ENCODE measurements around the gene IFI27L2.

- TF ChIP-seq EZH2 (IDR thresholded peaks at IDR 0.05; ENCODE audit: insufficient read depth, poor library complexity, severe bottlenecking) (no peak), EZH2phosphoT487 (IDR thresholded peaks at IDR 0.05; ENCODE audit: insufficient read depth, low read depth) (no peak)
These were observed 3.0 kb upstream of the IFI27L2 start for GRCh38 chr14:94132285-94132887.
